GM12864 (cell line): ENCODE data around the gene DCC.

Experiments used
- DNase-seq: peaks from one replicate; pipeline ENCODE4 v3.0.0-alpha.2; 2011; ENCODE audit warnings: low read depth
- H3K4me3 ChIP-seq: 2 replicates; pipeline ENCODE4 v1.5.1; 2011; ENCODE audit warnings: mild to moderate bottlenecking, low read depth, low read length, control low read depth
- TF ChIP-seq, protein P1 (sequence below): IDR thresholded peaks from 2 replicates; pipeline ENCODE4 v1.5.1; 2011; ENCODE audit warnings: low read depth, mild to moderate bottlenecking, moderate library complexity, low read length, control low read depth, inconsistent platforms; ENCODE audit errors: missing control alignments

Gene DCC

DNA sequence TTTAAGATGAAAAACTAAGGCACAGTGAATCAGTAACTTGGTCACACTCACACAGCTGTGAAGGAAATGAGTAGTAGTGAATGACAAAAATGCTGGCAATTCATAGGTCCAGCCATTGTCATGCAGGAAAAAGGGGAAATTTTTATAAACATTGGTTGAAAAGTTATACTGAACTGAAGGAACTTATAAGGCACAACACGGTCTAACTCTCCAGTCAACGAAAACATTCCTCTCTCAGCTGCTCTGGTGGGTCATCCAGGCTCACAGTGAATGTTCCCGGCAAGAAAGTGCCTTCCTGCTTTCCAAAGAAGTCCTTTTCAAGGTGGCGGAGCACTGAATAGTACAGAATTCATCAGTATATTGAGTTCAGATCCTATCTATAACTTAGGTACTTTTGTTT, 476.1 kb downstream of the DCC start:
- no peak for DNase-seq
- no peak overlapping the region for H3K4me3 ChIP-seq
- TF ChIP-seq, protein P1, sequence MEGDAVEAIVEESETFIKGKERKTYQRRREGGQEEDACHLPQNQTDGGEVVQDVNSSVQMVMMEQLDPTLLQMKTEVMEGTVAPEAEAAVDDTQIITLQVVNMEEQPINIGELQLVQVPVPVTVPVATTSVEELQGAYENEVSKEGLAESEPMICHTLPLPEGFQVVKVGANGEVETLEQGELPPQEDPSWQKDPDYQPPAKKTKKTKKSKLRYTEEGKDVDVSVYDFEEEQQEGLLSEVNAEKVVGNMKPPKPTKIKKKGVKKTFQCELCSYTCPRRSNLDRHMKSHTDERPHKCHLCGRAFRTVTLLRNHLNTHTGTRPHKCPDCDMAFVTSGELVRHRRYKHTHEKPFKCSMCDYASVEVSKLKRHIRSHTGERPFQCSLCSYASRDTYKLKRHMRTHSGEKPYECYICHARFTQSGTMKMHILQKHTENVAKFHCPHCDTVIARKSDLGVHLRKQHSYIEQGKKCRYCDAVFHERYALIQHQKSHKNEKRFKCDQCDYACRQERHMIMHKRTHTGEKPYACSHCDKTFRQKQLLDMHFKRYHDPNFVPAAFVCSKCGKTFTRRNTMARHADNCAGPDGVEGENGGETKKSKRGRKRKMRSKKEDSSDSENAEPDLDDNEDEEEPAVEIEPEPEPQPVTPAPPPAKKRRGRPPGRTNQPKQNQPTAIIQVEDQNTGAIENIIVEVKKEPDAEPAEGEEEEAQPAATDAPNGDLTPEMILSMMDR, result no peak

DNA sequence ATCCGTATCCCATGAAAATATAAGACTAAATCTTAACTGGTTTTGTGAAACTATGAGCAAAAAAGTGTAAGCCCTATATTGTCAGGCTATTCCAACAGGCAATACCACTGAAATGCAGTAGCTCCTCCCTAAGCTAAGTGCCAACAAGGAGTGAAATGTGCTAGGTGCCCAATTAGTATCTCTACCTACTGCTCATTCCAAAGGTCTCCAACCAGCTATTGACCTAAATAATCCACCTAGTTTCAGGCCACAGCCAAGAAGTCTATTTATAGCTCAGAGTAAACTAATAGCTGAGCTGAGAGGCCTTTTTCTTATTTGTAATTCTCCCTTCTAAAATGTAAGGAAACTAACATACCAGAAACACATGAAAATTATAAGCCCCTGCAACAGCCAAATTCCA, 482.2 kb downstream of the DCC start:
- H3K4me3 ChIP-seq, result no peak overlapping the region
- no peak for DNase-seq
- TF ChIP-seq, protein P1, result no peak

- DNase-seq, result no peak
- no peak overlapping the region for H3K4me3 ChIP-seq
- TF ChIP-seq, protein P1, result no peak
These were observed 484.1 kb downstream of the DCC start for GRCh38 chr18:52824126-52824525.

GRCh38 chr18:52826994-52827393, 487.0 kb downstream of the DCC start:
- no peak for DNase-seq
- no peak overlapping the region for H3K4me3 ChIP-seq
- TF ChIP-seq, protein P1, result no peak

DNA sequence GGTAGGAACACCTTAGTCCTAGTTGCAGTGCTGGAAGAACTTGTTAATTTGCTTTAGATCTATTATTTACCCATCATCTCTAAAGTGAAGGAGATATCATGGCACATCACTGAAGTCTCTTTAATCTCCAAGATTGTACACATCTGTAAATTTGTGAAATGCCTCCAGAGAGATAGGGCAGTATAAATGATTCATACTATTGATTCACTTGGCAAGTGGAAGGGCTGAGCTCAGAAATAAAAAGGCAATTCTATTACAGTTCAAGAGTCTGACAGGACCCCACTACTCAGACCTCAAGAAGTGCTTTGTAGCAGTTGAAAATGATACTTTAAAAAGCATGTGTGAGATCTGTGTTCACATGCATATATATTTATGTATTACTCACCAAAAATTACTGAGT, 489.3 kb downstream of the DCC start:
- DNase-seq, result no peak
- H3K4me3 ChIP-seq, result no peak overlapping the region
- TF ChIP-seq, protein P1, result no peak

DNA sequence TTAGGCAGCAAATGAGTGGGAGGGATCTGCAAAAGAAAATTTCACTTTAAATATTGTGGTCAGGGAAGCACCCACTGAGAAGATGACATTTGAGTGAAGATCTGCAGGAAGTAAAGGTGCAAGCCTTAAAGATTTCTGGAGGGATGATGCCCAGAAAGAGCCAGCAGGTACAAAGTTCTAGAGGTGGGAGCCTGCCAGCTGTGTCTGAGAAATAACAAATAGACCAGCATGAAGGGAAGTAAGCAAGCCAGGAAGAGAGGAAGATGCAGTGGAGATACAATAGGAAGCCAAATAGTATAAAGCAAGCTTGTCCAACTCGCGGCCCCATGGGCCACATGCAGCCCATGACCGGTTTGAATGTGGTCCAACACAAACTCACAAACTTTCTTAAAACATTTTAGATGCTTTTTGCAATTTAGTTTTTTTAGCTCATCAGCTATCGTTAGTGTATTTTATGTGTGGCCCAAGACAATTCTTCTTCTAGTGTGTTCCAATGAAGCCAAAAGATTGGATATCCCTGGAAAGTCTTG, 489.9 kb downstream of the DCC start:
- no peak for DNase-seq
- H3K4me3 ChIP-seq, result no peak overlapping the region
- TF ChIP-seq, protein P1, result no peak

- DNase-seq, result no peak
- no peak overlapping the region for H3K4me3 ChIP-seq
- TF ChIP-seq, protein P1, result no peak
These were observed 504.3 kb downstream of the DCC start for GRCh38 chr18:52844323-52844722.
